ENCODE data around the gene PHLDB3.

- TF ChIP-seq CTCF (conservative IDR thresholded peaks at IDR 0.05; ENCODE audit: low read depth, low read length) (no peak), EZH2phosphoT487 (IDR thresholded peaks at IDR 0.05; ENCODE audit: borderline replicate concordance, low read length) (no peak), EZH2 (IDR thresholded peaks at IDR 0.05; ENCODE audit: low read length, unreplicated experiment) (no peak)
Measured at GRCh38 chr19:43545276-43545675, 40.7 kb upstream of the PHLDB3 start.

Data from PC-3 (cell line).